CD4-positive, alpha-beta T cell (primary cell): Measurements from ENCODE around the gene RPUSD4. TPM values are rescaled to one million over a fixed set of nuclear protein-coding genes. Genes with fewer than 3 reads are reported as not detected.

ENCODE experiments used
- ATAC-seq: fragments of 200-7000 bp; cut with Tn5 transposase; one replicate; pipeline ENCODE4 v1.10.0; 2022; ENCODE audit warnings: mild to moderate bottlenecking; ENCODE audit not compliant: poor library complexity
- CTCF ChIA-PET: fragments of 350-600 bp; sonication (Branson Sonifier 250); formaldehyde crosslinking; loops from one replicate; lab custom pipeline; 2021; ENCODE audit warnings: antibody characterized with exemption, inconsistent platforms; lab: Charles Lee
- POLR2A ChIA-PET: fragments of 350-600 bp; sonication (Branson Sonifier 250); formaldehyde crosslinking; loops from one replicate; lab custom pipeline; 2021; ENCODE audit warnings: antibody characterized with exemption, inconsistent platforms; lab: Charles Lee
- DNase-seq, 14 experiments: peaks; one replicate each; pipeline ENCODE4 v3.0.0-alpha.2; 2013 to 2020; ENCODE audit warnings: mixed read lengths in 2 of 14
- H3K27ac ChIP-seq, 2 donors: one replicate each; pipeline versions ENCODE4 v1.5.1 to v1.7.0; 2013; ENCODE audit warnings: low read length in 2 of 2, low read depth in 1 of 2, mild to moderate bottlenecking in 1 of 2
- H3K27me3 ChIP-seq, 2 experiments: 1 replicate in 1 of 2; 2 replicates in 1 of 2; pipeline versions ENCODE4 v1.6.1 to v1.7.0; 2013; ENCODE audit warnings: low read length in 2 of 2, control low read depth in 1 of 2, mild to moderate bottlenecking in 1 of 2, moderate library complexity in 1 of 2; ENCODE audit not compliant: insufficient read depth in 2 of 2, control insufficient read depth in 1 of 2
- H3K36me3 ChIP-seq: one replicate; pipeline ENCODE4 v1.6.1; 2013; ENCODE audit warnings: low read length, control low read depth; ENCODE audit not compliant: insufficient read depth
- H3K4me1 ChIP-seq: one replicate; pipeline ENCODE4 v1.6.1; 2013; ENCODE audit warnings: low read length, control low read depth; ENCODE audit not compliant: insufficient read depth
- H3K4me3 ChIP-seq: one replicate; pipeline ENCODE4 v1.5.1; 2013; ENCODE audit warnings: mild to moderate bottlenecking, low read length, moderate library complexity
- H3K9me3 ChIP-seq, 2 experiments: 1 replicate in 1 of 2; 2 replicates in 1 of 2; pipeline versions ENCODE4 v1.6.1 to v1.7.0; 2013; ENCODE audit warnings: low read length in 2 of 2, mild to moderate bottlenecking in 2 of 2, control low read depth in 1 of 2, moderate library complexity in 1 of 2; ENCODE audit not compliant: control insufficient read depth in 1 of 2, insufficient read depth in 1 of 2
- H3K27ac Mint-ChIP-seq: one replicate; pipeline ENCODE4 v1.8.0; 2020; ENCODE audit warnings: mixed read lengths
- H3K27me3 Mint-ChIP-seq: one replicate; pipeline ENCODE4 v1.8.0; 2021; ENCODE audit warnings: mixed read lengths
- H3K36me3 Mint-ChIP-seq: one replicate; pipeline ENCODE4 v1.8.0; 2021; ENCODE audit warnings: low read depth, mixed read lengths
- H3K4me1 Mint-ChIP-seq: one replicate; pipeline ENCODE4 v1.8.0; 2021; ENCODE audit warnings: low read depth, mixed read lengths
- H3K4me3 Mint-ChIP-seq: one replicate; pipeline ENCODE4 v1.8.0; 2020; ENCODE audit warnings: mild to moderate bottlenecking, mixed read lengths
- H3K9me3 Mint-ChIP-seq: one replicate; pipeline ENCODE4 v1.8.0; 2020; ENCODE audit warnings: mixed read lengths
- CTCF ChIP-seq: fragments of 200-600 bp; IDR thresholded peaks from one replicate; pipeline ENCODE4 v1.8.0; 2022; ENCODE audit warnings: antibody characterized with exemption, mild to moderate bottlenecking
- intact Hi-C, 2 experiments: fragments of 100-400 bp; cut with DNase I in 1 of 2; cut with micrococcal nuclease in 1 of 2; formaldehyde crosslinking; loops; one replicate each; pipeline versions ENCODE4 v1.15.1 to v1.9.0; 2023 to 2025; cut with DNase I, micrococcal nuclease
- total RNA-seq, 174 experiments: library from RNA in 2 of 174; stranded (reverse) in 2 of 174; gene quantifications; one replicate each; pipeline ENCODE4 v1.2.3 and lab custom pipeline; 2021 to 2026

The RPUSD4 gene
- total RNA-seq, 2 experiments from 2014 or later = 33.1 to 37.6 TPM

GRCh38 chr11:126173257-126173656, 38.2 kb downstream of the RPUSD4 start:
- peaks cover 12% of the 10 kb centered on the region for H3K27me3 Mint-ChIP-seq
- H3K4me1 Mint-ChIP-seq = no peaks in the 10 kb centered on the region
- H3K9me3 ChIP-seq = no peaks in the 10 kb centered on the region
- no peaks in the 10 kb centered on the region for H3K9me3 Mint-ChIP-seq
- H3K27ac ChIP-seq = no peak overlapping the region
- ChIA-PET CTCF (no interaction called here), POLR2A (no interaction called here)
- no peaks in the 10 kb centered on the region for H3K4me1 ChIP-seq
- H3K36me3 Mint-ChIP-seq = no peaks in the 10 kb centered on the region
- H3K4me3 ChIP-seq = no peak overlapping the region
- intact Hi-C loops = no loop called here
- no peak for TF ChIP-seq CTCF
- no peak overlapping the region for H3K4me3 Mint-ChIP-seq
- H3K27me3 ChIP-seq = peaks cover 0 to 2% of the 10 kb centered on the region in 2 experiments
- DNase-seq (no peak), ATAC-seq (no peak)
- H3K27ac Mint-ChIP-seq = no peak overlapping the region
- no peaks in the 10 kb centered on the region for H3K36me3 ChIP-seq

- ATAC-seq = no peak
- intact Hi-C loops = no loop called here
- H3K4me1 Mint-ChIP-seq = no peaks in the 10 kb centered on the region
- no peak overlapping the region for H3K4me3 ChIP-seq
- no peak overlapping the region for H3K27ac ChIP-seq
- H3K27me3 ChIP-seq = peaks cover 0 to 2% of the 10 kb centered on the region in 2 experiments
- no peaks in the 10 kb centered on the region for H3K36me3 Mint-ChIP-seq
- DNase-seq = no peak
- ChIA-PET POLR2A (no interaction called here), CTCF (no interaction called here)
- H3K9me3 ChIP-seq = no peaks in the 10 kb centered on the region
- no peak overlapping the region for H3K27ac Mint-ChIP-seq
- no peak overlapping the region for H3K4me3 Mint-ChIP-seq
- H3K36me3 ChIP-seq = no peaks in the 10 kb centered on the region
- peaks cover 12% of the 10 kb centered on the region for H3K27me3 Mint-ChIP-seq
- no peaks in the 10 kb centered on the region for H3K9me3 Mint-ChIP-seq
- no peak for TF ChIP-seq CTCF
- no peaks in the 10 kb centered on the region for H3K4me1 ChIP-seq
Observed at GRCh38 chr11:126172596-126173038, 38.8 kb downstream of the RPUSD4 start.

- Histone ChIP-seq H3K4me1 (no peaks in the 10 kb centered on the region), H3K4me3 (no peak overlapping the region), H3K36me3 (no peaks in the 10 kb centered on the region), H3K27ac (no peak overlapping the region), H3K27me3 (peaks cover 0 to 2% of the 10 kb centered on the region in 2 experiments), H3K9me3 (no peaks in the 10 kb centered on the region)
- TF ChIP-seq CTCF = no peak
- intact Hi-C loops = no loop called here
- ChIA-PET POLR2A (no interaction called here), CTCF (no interaction called here)
- no peak overlapping the region for H3K4me3 Mint-ChIP-seq
- no peaks in the 10 kb centered on the region for H3K9me3 Mint-ChIP-seq
- DNase-seq (no peak), ATAC-seq (no peak)
- no peak overlapping the region for H3K27ac Mint-ChIP-seq
- no peaks in the 10 kb centered on the region for H3K36me3 Mint-ChIP-seq
- H3K27me3 Mint-ChIP-seq = peaks cover 12% of the 10 kb centered on the region
- H3K4me1 Mint-ChIP-seq = no peaks in the 10 kb centered on the region
Observed at GRCh38 chr11:126169291-126169690, 42.2 kb downstream of the RPUSD4 start.
